IMR-90 (cell line): Measurements from ENCODE around the gene LSM7. TPM values are rescaled to one million over a fixed set of nuclear protein-coding genes. Genes with fewer than 3 reads are reported as not detected.

ENCODE experiments used
- ATAC-seq: fragments of 200-7000 bp; cut with Tn5 transposase; 2 replicates; pipeline ENCODE4 v1.9.1; 2020; ENCODE audit warnings: low read depth, mild to moderate bottlenecking, moderate library complexity
- BruUV-seq: library from RNA; stranded (reverse); fragments of 400-500 nt; replicated peaks from 2 replicates; lab custom pipeline; 2021; lab: Mats Ljungman, UMichigan
- CTCF ChIA-PET: fragments of 300-600 bp; formaldehyde crosslinking; extraction: SDS; loops from one replicate; lab custom pipeline; 2021; ENCODE audit warnings: antibody characterized with exemption; lab: Yijun Ruan, JAX
- POLR2A ChIA-PET: fragments of 300-600 bp; sonication (Branson Sonifier 250); formaldehyde crosslinking; loops from one replicate; lab custom pipeline; 2022; ENCODE audit warnings: antibody characterized with exemption; ENCODE audit not compliant: unreplicated experiment; lab: Charles Lee
- DNase-seq: peaks from one replicate; pipeline ENCODE4 v3.0.0; 2013
- H2AFZ ChIP-seq: replicated peaks from 2 replicates; pipeline ENCODE3; 2013; ENCODE audit warnings: low read length, mild to moderate bottlenecking; ENCODE audit not compliant: poor library complexity
- H2AK5ac ChIP-seq: 2 replicates; pipeline ENCODE4 v1.6.1; 2013; ENCODE audit warnings: low read depth, low read length, inconsistent platforms
- H2AK9ac ChIP-seq: replicated peaks from 2 replicates; pipeline ENCODE3; 2013; ENCODE audit warnings: mild to moderate bottlenecking, low read depth, low read length, moderate library complexity; ENCODE audit not compliant: poor library complexity
- H2BK120ac ChIP-seq: 2 replicates; pipeline ENCODE4 v1.6.1; 2013; ENCODE audit warnings: low read depth, low read length, inconsistent platforms
- H2BK15ac ChIP-seq: 3 replicates; pipeline ENCODE4 v1.6.1; 2013; ENCODE audit warnings: low read depth, low read length, inconsistent platforms
- H2BK20ac ChIP-seq: 2 replicates; pipeline ENCODE4 v1.6.1; 2013; ENCODE audit warnings: low read depth, mild to moderate bottlenecking, inconsistent platforms, low read length, moderate library complexity
- H2BK5ac ChIP-seq: 2 replicates; pipeline ENCODE4 v1.6.1; 2013; ENCODE audit warnings: mild to moderate bottlenecking, low read depth, low read length, inconsistent platforms; ENCODE audit not compliant: poor library complexity, severe bottlenecking
- H3K14ac ChIP-seq: replicated peaks from 2 replicates; pipeline ENCODE4 v1.6.1; 2013; ENCODE audit warnings: low read depth, low read length, inconsistent platforms
- H3K18ac ChIP-seq: 2 replicates; pipeline ENCODE4 v1.6.1; 2013; ENCODE audit warnings: low read depth, low read length, control low read depth
- H3K23ac ChIP-seq: 2 replicates; pipeline ENCODE4 v1.6.1; 2013; ENCODE audit warnings: low read depth, low read length, inconsistent platforms
- H3K27ac ChIP-seq: 2 replicates; pipeline ENCODE4 v1.5.1; 2013; ENCODE audit warnings: mild to moderate bottlenecking, control low read depth, low read length; ENCODE audit not compliant: insufficient read depth
- H3K27me3 ChIP-seq: 2 replicates; pipeline ENCODE4 v1.6.1; 2013; ENCODE audit warnings: low read length; ENCODE audit not compliant: control insufficient read depth, insufficient read depth
- H3K36me3 ChIP-seq: 2 replicates; pipeline ENCODE4 v1.6.1; 2013; ENCODE audit warnings: low read length, mixed read lengths; ENCODE audit not compliant: control insufficient read depth, insufficient read depth
- H3K4ac ChIP-seq: 2 replicates; pipeline ENCODE4 v1.6.1; 2013; ENCODE audit warnings: low read depth, low read length, inconsistent platforms
- H3K4me1 ChIP-seq: 2 replicates; pipeline ENCODE4 v1.6.1; 2013; ENCODE audit warnings: low read length, mixed read lengths; ENCODE audit not compliant: control insufficient read depth, insufficient read depth
- H3K4me2 ChIP-seq: 2 replicates; pipeline ENCODE4 v1.6.1; 2013; ENCODE audit warnings: low read depth, mild to moderate bottlenecking, control low read depth, low read length, moderate library complexity
- H3K4me3 ChIP-seq: 2 replicates; pipeline ENCODE4 v1.5.1; 2013; ENCODE audit warnings: low read depth, mild to moderate bottlenecking, control low read depth, low read length, moderate library complexity; ENCODE audit not compliant: insufficient read depth
- H3K56ac ChIP-seq: 2 replicates; pipeline ENCODE4 v1.6.1; 2013; ENCODE audit warnings: low read length, inconsistent platforms; ENCODE audit not compliant: insufficient read depth; ENCODE audit errors: extremely low read depth
- H3K79me1 ChIP-seq, 2 experiments: 2 replicates each; pipeline ENCODE4 v1.6.1; 2013; ENCODE audit warnings: low read length in 2 of 2, inconsistent platforms in 1 of 2, low read depth in 1 of 2
- H3K9ac ChIP-seq: 2 replicates; pipeline ENCODE4 v1.6.1; 2013; ENCODE audit warnings: low read depth, low read length, control low read depth
- H3K9me1 ChIP-seq: 2 replicates; pipeline ENCODE4 v1.6.1; 2013; ENCODE audit warnings: low read length, inconsistent platforms; ENCODE audit not compliant: insufficient read depth
- H3K9me3 ChIP-seq: 2 replicates; pipeline ENCODE4 v1.6.1; 2013; ENCODE audit warnings: low read length; ENCODE audit not compliant: control insufficient read depth, insufficient read depth
- H4K20me1 ChIP-seq: 2 replicates; pipeline ENCODE4 v1.6.1; 2013; ENCODE audit warnings: low read length, inconsistent platforms; ENCODE audit not compliant: insufficient read depth
- H4K5ac ChIP-seq: 2 replicates; pipeline ENCODE4 v1.6.1; 2013; ENCODE audit warnings: mild to moderate bottlenecking, low read depth, low read length, control low read depth
- H4K8ac ChIP-seq, 2 experiments: 2 replicates each; pipeline ENCODE4 v1.6.1; 2013; ENCODE audit warnings: low read depth in 2 of 2, low read length in 2 of 2, control low read depth in 1 of 2, inconsistent platforms in 1 of 2
- H4K91ac ChIP-seq: 2 replicates; pipeline ENCODE4 v1.6.1; 2013; ENCODE audit warnings: low read depth, low read length, inconsistent platforms; ENCODE audit not compliant: insufficient read depth
- WGBS, 2 experiments: methylation state at CpG; one replicate each; pipeline versions ENCODE4 v1.1.5 to v1.1.7; 2013; ENCODE audit warnings: missing lambda C conversion rate in 2 of 2; ENCODE audit not compliant: insufficient read length in 1 of 2; ENCODE audit errors: extremely low coverage in 2 of 2; 5-methylcytosine and 5-hydroxymethylcytosine counted together
- dilution Hi-C: fragments of 300-500 bp; cut with HindIII; formaldehyde crosslinking; loops from one replicate; pipeline ENCODE4 v1.14.3; 2018; ENCODE audit warnings: low sequenced_read_pairs; ENCODE audit not compliant: unreplicated experiment
- in situ Hi-C: fragments of 300-500 bp; cut with MboI; formaldehyde crosslinking; loops from 3 replicates; pipeline ENCODE4 v1.14.3; 2019; ENCODE audit warnings: low sequenced_read_pairs, inconsistent platforms, mixed read lengths
- intact Hi-C: fragments of 100-400 bp; cut with micrococcal nuclease; formaldehyde crosslinking; loops from 2 replicates; pipeline ENCODE4 v1.10.0; 2022
- polyA plus RNA-seq, 3 experiments: library from polyadenylated mRNA; depleted of rRNA; stranded (reverse); fragments of >200 nt; gene quantifications; 2 replicates each; pipeline ENCODE4 v1.2.3, GENCODE V29; 2012; ENCODE audit warnings: low replicate concordance in 1 of 3
- total RNA-seq: library from RNA; depleted of rRNA; stranded (reverse); fragments of >200 nt; gene quantifications from 2 replicates; pipeline ENCODE4 v1.2.3, GENCODE V29; 2012
- TF ChIP-seq, protein P1 (sequence below): fragments of 150-350 bp; IDR thresholded peaks from 2 replicates; pipeline ENCODE4 v1.6.1; 2017; ENCODE audit warnings: mild to moderate bottlenecking, antibody characterized with exemption, low read length, low read depth

The LSM7 gene
- total and polyA plus RNA-seq, 2 of the 4 experiments (the other 2 are of a cell fraction) = 145 to 708 TPM

DNA sequence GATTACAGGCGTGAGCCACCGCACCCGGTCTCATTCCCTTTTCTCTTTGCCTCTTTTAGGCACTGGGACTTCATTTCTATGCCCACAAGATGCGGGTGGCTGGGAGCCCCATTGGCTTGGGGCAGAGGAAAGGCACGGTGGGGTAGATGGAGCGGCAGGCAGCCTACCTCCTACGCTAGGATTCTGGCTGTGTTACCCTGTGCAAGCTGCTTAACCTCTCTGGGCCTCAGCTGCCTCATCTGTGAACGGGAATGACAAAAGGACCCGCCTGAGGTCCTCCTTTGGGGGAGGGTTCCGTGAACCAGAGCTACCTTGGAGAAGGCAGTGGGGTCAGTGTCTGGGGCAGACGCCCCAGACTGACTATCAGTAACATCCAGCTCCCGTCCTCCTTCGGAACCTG is 11.1 kb downstream of the LSM7 start:
- Histone ChIP-seq H3K4me1 (no peaks in the 10 kb centered on the region), H4K8ac (no peak overlapping the region), H3K4me2 (no peak overlapping the region), H2BK20ac (no peak overlapping the region), H3K27ac (no peak overlapping the region), H2AK5ac (no peak overlapping the region), H2AFZ (no peak overlapping the region), H3K14ac (no peak overlapping the region), H3K9me3 (peaks cover 3% of the 10 kb centered on the region), H3K27me3 (peaks cover 5% of the 10 kb centered on the region), H2BK5ac (no peak overlapping the region), H3K4ac (no peak overlapping the region), H3K79me1 (no peaks in the 10 kb centered on the region), H2BK120ac (no peak overlapping the region), H4K20me1 (no peaks in the 10 kb centered on the region; the same call in 1 of the 2 replicates), H3K18ac (no peak overlapping the region), H3K9ac (no peak overlapping the region), H3K9me1 (no peaks in the 10 kb centered on the region), H3K56ac (no peak overlapping the region), H2AK9ac (no peak overlapping the region), H3K36me3 (peaks cover 8% of the 10 kb centered on the region; the same call in 1 of the 2 replicates), H3K23ac (no peak overlapping the region), H4K5ac (no peak overlapping the region), H2BK15ac (no peak overlapping the region), H3K4me3 (no peak overlapping the region), H4K91ac (no peak overlapping the region)
- no TSS peak for BruUV-seq
- no peak for ATAC-seq
- POLR2A ChIA-PET = no interaction called here
- WGBS, 2 experiments = 92% methylated on average over 5 of the region's 13 CpGs; no CpG with 5 or more reads in 1 of the 2 experiments
- dilution Hi-C loops = no loop called here
- in situ Hi-C loops = loop anchor here (10.0 kb wide), 1 partner anchor 162 kb away; the partner anchor contains the start of gene AP3D1
- TF ChIP-seq, protein P1, sequence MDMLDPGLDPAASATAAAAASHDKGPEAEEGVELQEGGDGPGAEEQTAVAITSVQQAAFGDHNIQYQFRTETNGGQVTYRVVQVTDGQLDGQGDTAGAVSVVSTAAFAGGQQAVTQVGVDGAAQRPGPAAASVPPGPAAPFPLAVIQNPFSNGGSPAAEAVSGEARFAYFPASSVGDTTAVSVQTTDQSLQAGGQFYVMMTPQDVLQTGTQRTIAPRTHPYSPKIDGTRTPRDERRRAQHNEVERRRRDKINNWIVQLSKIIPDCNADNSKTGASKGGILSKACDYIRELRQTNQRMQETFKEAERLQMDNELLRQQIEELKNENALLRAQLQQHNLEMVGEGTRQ = no peak
- intact Hi-C loops = loop anchor here (2.0 kb wide), 1 partner anchor 80 kb away; the partner anchor contains the start of genes PLEKHJ1 and SF3A2
- CTCF ChIA-PET = interaction anchor here (0.7 to 1.3 kb wide), 2 partner anchors 15 to 161 kb away, joined by 3 read pairs; no protein-coding TSS in a partner anchor
- no peak for DNase-seq
